SW480 (cell line): Measurements from ENCODE around the gene SMCR8.
A peak's percentile ranks its signal among the peaks of the same experiment; 100 is the strongest.
"Not testable (repeated sequence)": the region's sequence is repeated elsewhere in the genome, so short reads cannot be mapped to it uniquely, and the experiment has no call there.

ENCODE experiments used
- DNase-seq: peaks from one replicate; pipeline ENCODE4 v3.0.0-alpha.2; 2016; ENCODE audit warnings: low spot score

Gene SMCR8

GRCh38 chr17:18318771-18319450 is 3.8 kb downstream of the SMCR8 start:
- no peak for DNase-seq

GRCh38 chr17:18319604-18320256 is 4.6 kb downstream of the SMCR8 start:
- DNase-seq = peak; percentile 48

GRCh38 chr17:18320301-18320700 is 5.2 kb downstream of the SMCR8 start:
- no peak for DNase-seq

- no peak for DNase-seq
Observed at GRCh38 chr17:18321309-18321708, 6.2 kb downstream of the SMCR8 start.

- DNase-seq = no peak
Observed at GRCh38 chr17:18322522-18322921, 7.4 kb downstream of the SMCR8 start.

GRCh38 chr17:18323007-18323406 is 7.9 kb downstream of the SMCR8 start:
- DNase-seq = peak; percentile 22

- DNase-seq = no peak
Observed at GRCh38 chr17:18323507-18324139, 8.5 kb downstream of the SMCR8 start.

- DNase-seq = no peak
Observed at GRCh38 chr17:18324140-18325050, 9.3 kb downstream of the SMCR8 start.

GRCh38 chr17:18326039-18326438 is 10.9 kb downstream of the SMCR8 start:
- no peak for DNase-seq

- DNase-seq = no peak
Observed at GRCh38 chr17:18326572-18326971, 11.5 kb downstream of the SMCR8 start.

GRCh38 chr17:18327093-18327492 is 12.0 kb downstream of the SMCR8 start:
- no peak for DNase-seq

GRCh38 chr17:18327556-18327955 is 12.5 kb downstream of the SMCR8 start:
- no peak for DNase-seq

GRCh38 chr17:18328643-18329204 is 13.6 kb downstream of the SMCR8 start:
- no peak for DNase-seq

GRCh38 chr17:18331879-18332278 is 16.8 kb downstream of the SMCR8 start:
- DNase-seq = no peak

- no peak for DNase-seq
Observed at GRCh38 chr17:18332909-18333489, 17.9 kb downstream of the SMCR8 start.

GRCh38 chr17:18338158-18338557 is 23.1 kb downstream of the SMCR8 start:
- not testable (repeated sequence) for DNase-seq

- no peak for DNase-seq
Observed at GRCh38 chr17:18339933-18340332, 24.8 kb downstream of the SMCR8 start.

GRCh38 chr17:18344021-18344420 is 28.9 kb downstream of the SMCR8 start:
- no peak for DNase-seq

- DNase-seq = no peak
Observed at GRCh38 chr17:18353541-18353940, 38.4 kb downstream of the SMCR8 start.

GRCh38 chr17:18356624-18357023 is 41.5 kb downstream of the SMCR8 start:
- DNase-seq = no peak

- no peak for DNase-seq
Observed at GRCh38 chr17:18360518-18360917, 45.4 kb downstream of the SMCR8 start.
